Measurements from ENCODE around the gene KCNMB3.
"Not testable (repeated sequence)": the region's sequence is repeated elsewhere in the genome, so short reads cannot be mapped to it uniquely, and the experiment has no call there.

The KCNMB3 gene

GRCh38 chr3:179276001-179276400 lies 25.1 kb upstream of the KCNMB3 start:
- H3K36me3 ChIP-seq (ENCODE audit: insufficient read depth, insufficient read length, low read length): no peaks in the 10 kb centered on the region
- TF ChIP-seq SUZ12 (IDR thresholded peaks at IDR 0.05; ENCODE audit: extremely low read depth, insufficient read depth, insufficient read length): no peak
- TF ChIP-seq YY1 (IDR thresholded peaks at IDR 0.05; ENCODE audit: insufficient read depth, insufficient read length): no peak
- no peak for TF ChIP-seq ZNF274 (IDR thresholded peaks at IDR 0.05; ENCODE audit: low read depth, low read length)
- H3K9me3 ChIP-seq (ENCODE audit: insufficient read depth, low read length): no peaks in the 10 kb centered on the region
- H3K4me3 ChIP-seq (ENCODE audit: insufficient read length, low read depth): no peak overlapping the region
- no peaks in the 10 kb centered on the region for H3K27me3 ChIP-seq (ENCODE audit: insufficient read depth, insufficient read length)
- H3K9ac ChIP-seq (ENCODE audit: insufficient read length, low read depth): no peak overlapping the region
- no peak for DNase-seq (ENCODE audit: low read depth, low spot score)
- H3K4me1 ChIP-seq (ENCODE audit: insufficient read depth, insufficient read length): no peaks in the 10 kb centered on the region

- H3K9ac ChIP-seq (ENCODE audit: insufficient read length, low read depth); H3K9me3 ChIP-seq (ENCODE audit: insufficient read depth, low read length); H3K4me3 ChIP-seq (ENCODE audit: insufficient read length, low read depth); H3K27me3 ChIP-seq (ENCODE audit: insufficient read depth, insufficient read length); DNase-seq (ENCODE audit: low read depth, low spot score); H3K4me1 ChIP-seq (ENCODE audit: insufficient read depth, insufficient read length); H3K36me3 ChIP-seq (ENCODE audit: insufficient read depth, insufficient read length, low read length): not testable (repeated sequence)
These were observed 23.5 kb upstream of the KCNMB3 start for GRCh38 chr3:179274434-179274833.

DNA sequence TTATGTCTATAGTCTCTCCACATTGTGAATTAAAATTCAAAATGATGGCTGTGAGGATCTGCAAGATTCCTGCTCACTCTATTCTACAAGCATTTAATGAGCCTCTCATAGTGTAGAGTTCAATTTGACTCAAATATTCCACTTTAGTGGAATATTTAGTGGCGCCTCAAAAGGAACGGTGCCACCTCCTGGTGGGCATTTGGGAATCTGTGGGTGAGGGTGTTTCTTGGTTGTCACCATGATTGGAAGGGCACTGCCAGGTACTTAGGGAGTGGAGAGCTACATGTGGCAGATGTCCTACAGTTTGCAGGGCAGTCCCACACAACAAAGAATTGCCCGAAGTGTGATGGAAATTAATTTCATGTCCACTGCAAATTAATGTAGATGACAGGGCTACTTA lies 21.5 kb upstream of the KCNMB3 start:
- H3K9ac ChIP-seq (ENCODE audit: insufficient read length, low read depth): no peak overlapping the region
- no peak overlapping the region for H3K4me3 ChIP-seq (ENCODE audit: insufficient read length, low read depth)
- no peaks in the 10 kb centered on the region for H3K27me3 ChIP-seq (ENCODE audit: insufficient read depth, insufficient read length)
- H3K36me3 ChIP-seq (ENCODE audit: insufficient read depth, insufficient read length, low read length): no peaks in the 10 kb centered on the region
- no peaks in the 10 kb centered on the region for H3K4me1 ChIP-seq (ENCODE audit: insufficient read depth, insufficient read length)
- DNase-seq (ENCODE audit: low read depth, low spot score): no peak
- no peaks in the 10 kb centered on the region for H3K9me3 ChIP-seq (ENCODE audit: insufficient read depth, low read length)
- TF ChIP-seq YY1 (IDR thresholded peaks at IDR 0.05; ENCODE audit: insufficient read depth, insufficient read length): no peak
- no peak for TF ChIP-seq ZNF274 (IDR thresholded peaks at IDR 0.05; ENCODE audit: low read depth, low read length)
- TF ChIP-seq SUZ12 (IDR thresholded peaks at IDR 0.05; ENCODE audit: extremely low read depth, insufficient read depth, insufficient read length): no peak

DNA sequence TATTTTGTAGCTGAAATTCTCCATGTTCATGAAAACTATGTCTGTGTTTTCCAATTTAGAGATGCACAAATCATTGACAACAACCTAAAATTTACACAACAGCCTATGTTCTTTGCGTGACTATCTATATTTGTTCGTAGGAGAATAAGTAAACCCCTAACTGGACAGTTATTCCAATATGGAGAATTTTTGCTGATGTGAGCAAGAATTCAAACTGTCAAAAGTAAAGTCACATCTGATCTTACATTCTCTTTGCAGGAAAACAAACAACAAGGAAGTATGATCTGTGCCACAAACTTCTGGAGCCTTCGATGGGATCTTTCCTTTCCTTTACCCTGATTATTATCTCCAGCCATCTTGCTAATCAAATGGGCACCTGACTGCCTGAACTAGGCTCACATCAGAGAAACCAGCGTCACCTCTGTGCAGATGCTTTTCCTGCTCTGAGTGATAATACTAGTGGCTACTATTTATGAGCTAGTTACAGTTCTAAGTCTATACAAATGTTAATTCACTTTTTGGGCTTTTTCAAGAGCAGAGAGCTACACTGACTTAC lies 18.3 kb upstream of the KCNMB3 start:
- Histone ChIP-seq H3K9ac (ENCODE audit: insufficient read length, low read depth) (no peak overlapping the region), H3K4me3 (ENCODE audit: insufficient read length, low read depth) (no peak overlapping the region), H3K27me3 (ENCODE audit: insufficient read depth, insufficient read length) (no peaks in the 10 kb centered on the region), H3K36me3 (ENCODE audit: insufficient read depth, insufficient read length, low read length) (no peaks in the 10 kb centered on the region), H3K4me1 (ENCODE audit: insufficient read depth, insufficient read length) (no peaks in the 10 kb centered on the region), H3K9me3 (ENCODE audit: insufficient read depth, low read length) (no peaks in the 10 kb centered on the region)
- DNase-seq (ENCODE audit: low read depth, low spot score): no peak
- TF ChIP-seq YY1 (IDR thresholded peaks at IDR 0.05; ENCODE audit: insufficient read depth, insufficient read length) (no peak), ZNF274 (IDR thresholded peaks at IDR 0.05; ENCODE audit: low read depth, low read length) (no peak), SUZ12 (IDR thresholded peaks at IDR 0.05; ENCODE audit: extremely low read depth, insufficient read depth, insufficient read length) (no peak)

- Histone ChIP-seq H3K4me1 (ENCODE audit: insufficient read depth, insufficient read length) (no peaks in the 10 kb centered on the region), H3K4me3 (ENCODE audit: insufficient read length, low read depth) (no peak overlapping the region), H3K9me3 (ENCODE audit: insufficient read depth, low read length) (no peaks in the 10 kb centered on the region), H3K9ac (ENCODE audit: insufficient read length, low read depth) (no peak overlapping the region), H3K27me3 (ENCODE audit: insufficient read depth, insufficient read length) (no peaks in the 10 kb centered on the region), H3K36me3 (ENCODE audit: insufficient read depth, insufficient read length, low read length) (no peaks in the 10 kb centered on the region)
- no peak for TF ChIP-seq SUZ12 (IDR thresholded peaks at IDR 0.05; ENCODE audit: extremely low read depth, insufficient read depth, insufficient read length)
- TF ChIP-seq YY1 (IDR thresholded peaks at IDR 0.05; ENCODE audit: insufficient read depth, insufficient read length): no peak
- no peak for TF ChIP-seq ZNF274 (IDR thresholded peaks at IDR 0.05; ENCODE audit: low read depth, low read length)
- DNase-seq (ENCODE audit: low read depth, low spot score): no peak
These were observed 17.6 kb upstream of the KCNMB3 start for GRCh38 chr3:179268400-179269051.

- Histone ChIP-seq H3K4me3 (ENCODE audit: insufficient read length, low read depth) (no peak overlapping the region), H3K36me3 (ENCODE audit: insufficient read depth, insufficient read length, low read length) (no peaks in the 10 kb centered on the region), H3K27me3 (ENCODE audit: insufficient read depth, insufficient read length) (no peaks in the 10 kb centered on the region), H3K9me3 (ENCODE audit: insufficient read depth, low read length) (no peaks in the 10 kb centered on the region), H3K4me1 (ENCODE audit: insufficient read depth, insufficient read length) (no peaks in the 10 kb centered on the region), H3K9ac (ENCODE audit: insufficient read length, low read depth) (no peak overlapping the region)
- no peak for DNase-seq (ENCODE audit: low read depth, low spot score)
- TF ChIP-seq YY1 (IDR thresholded peaks at IDR 0.05; ENCODE audit: insufficient read depth, insufficient read length) (no peak), ZNF274 (IDR thresholded peaks at IDR 0.05; ENCODE audit: low read depth, low read length) (no peak), SUZ12 (IDR thresholded peaks at IDR 0.05; ENCODE audit: extremely low read depth, insufficient read depth, insufficient read length) (no peak)
These were observed 15.8 kb upstream of the KCNMB3 start for GRCh38 chr3:179266701-179267211.

- TF ChIP-seq SUZ12 (IDR thresholded peaks at IDR 0.05; ENCODE audit: extremely low read depth, insufficient read depth, insufficient read length) (no peak), YY1 (IDR thresholded peaks at IDR 0.05; ENCODE audit: insufficient read depth, insufficient read length) (no peak), ZNF274 (IDR thresholded peaks at IDR 0.05; ENCODE audit: low read depth, low read length) (no peak)
- H3K4me1 ChIP-seq (ENCODE audit: insufficient read depth, insufficient read length): no peaks in the 10 kb centered on the region
- no peaks in the 10 kb centered on the region for H3K27me3 ChIP-seq (ENCODE audit: insufficient read depth, insufficient read length)
- DNase-seq (ENCODE audit: low read depth, low spot score): no peak
- H3K9ac ChIP-seq (ENCODE audit: insufficient read length, low read depth): no peak overlapping the region
- no peak overlapping the region for H3K4me3 ChIP-seq (ENCODE audit: insufficient read length, low read depth)
- H3K36me3 ChIP-seq (ENCODE audit: insufficient read depth, insufficient read length, low read length): no peaks in the 10 kb centered on the region
- H3K9me3 ChIP-seq (ENCODE audit: insufficient read depth, low read length): no peaks in the 10 kb centered on the region
These were observed 15.0 kb upstream of the KCNMB3 start for GRCh38 chr3:179265875-179266274.

Data from NT2/D1 (cell line).